Uterus (tissue), 2 donors: ENCODE results near the gene GMPPB.

ENCODE experiments used
- CTCF ChIP-seq, 4 experiments: fragments of 200-600 bp in 2 of 4; fragments of 450-650 bp in 2 of 4; sonication (generic) in 2 of 4; IDR thresholded peaks; one replicate each; pipeline ENCODE4 v1.5.1; 2016 to 2019; ENCODE audit warnings: antibody characterized with exemption in 4 of 4, mild to moderate bottlenecking in 2 of 4, moderate library complexity in 1 of 4
- POLR2A ChIP-seq, 2 donors: fragments of 450-650 bp; IDR thresholded peaks; one replicate each; pipeline ENCODE4 v1.6.1; 2016; ENCODE audit warnings: antibody characterized with exemption in 2 of 2, mild to moderate bottlenecking in 1 of 2, moderate library complexity in 1 of 2

- TF ChIP-seq CTCF (IDR thresholded peaks at IDR 0.05) (no peak), POLR2A (IDR thresholded peaks at IDR 0.05) (no peak)
These were observed 35.5 kb upstream of the GMPPB start for GRCh38 chr3:49759226-49759625.
